HG02852 (cell line): ENCODE data around the gene SCAPER.
"Not testable (repeated sequence)": the region's sequence is repeated elsewhere in the genome, so short reads cannot be mapped to it uniquely, and the experiment has no call there.

ENCODE experiments used
- ATAC-seq: cut with Tn5 transposase; IDR thresholded peaks from one replicate; pipeline ENCODE4 v1.9.1; 2021; ENCODE audit warnings: mild to moderate bottlenecking, moderate library complexity; ENCODE audit not compliant: unreplicated experiment

The SCAPER gene

DNA sequence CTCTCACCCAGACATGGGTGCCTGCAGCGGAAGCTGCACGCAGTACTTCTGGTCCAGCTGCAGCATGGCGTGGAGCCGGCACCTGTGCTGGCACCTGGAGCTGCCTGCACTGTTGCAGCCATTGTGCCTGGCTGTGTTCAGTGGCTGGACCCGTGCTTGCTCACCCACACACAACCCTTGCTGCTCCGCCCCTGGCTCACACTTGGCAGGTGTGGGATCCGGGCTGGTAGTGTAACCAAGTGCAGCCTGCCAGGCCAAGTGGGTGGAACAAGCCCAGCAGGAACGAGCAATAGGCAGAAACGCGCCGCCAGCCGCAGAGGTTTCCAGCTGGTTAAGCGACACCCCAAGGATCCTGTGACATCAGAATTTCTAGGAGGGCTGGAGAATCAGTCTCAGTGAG is 11.2 kb upstream of the SCAPER start:
- ATAC-seq, result no peak

DNA sequence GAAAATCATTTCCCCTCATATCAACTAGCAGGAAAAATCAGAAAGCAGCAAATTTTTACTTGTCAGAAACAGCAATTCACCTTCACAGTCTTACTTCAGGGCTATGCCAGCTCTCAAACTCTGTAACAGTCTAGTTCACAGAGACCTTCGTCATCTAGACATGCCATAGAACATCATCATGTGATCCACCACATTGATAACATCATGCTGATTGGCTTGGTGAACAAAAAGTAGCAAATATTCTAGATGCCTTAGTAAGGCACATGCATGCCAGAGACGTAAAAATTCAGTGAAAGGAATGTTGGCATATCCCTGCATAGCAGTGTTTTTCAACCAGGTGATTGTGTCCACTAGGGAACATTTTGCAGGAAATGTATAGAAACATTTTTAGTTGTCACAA is 8.6 kb upstream of the SCAPER start:
- ATAC-seq, result no peak

DNA sequence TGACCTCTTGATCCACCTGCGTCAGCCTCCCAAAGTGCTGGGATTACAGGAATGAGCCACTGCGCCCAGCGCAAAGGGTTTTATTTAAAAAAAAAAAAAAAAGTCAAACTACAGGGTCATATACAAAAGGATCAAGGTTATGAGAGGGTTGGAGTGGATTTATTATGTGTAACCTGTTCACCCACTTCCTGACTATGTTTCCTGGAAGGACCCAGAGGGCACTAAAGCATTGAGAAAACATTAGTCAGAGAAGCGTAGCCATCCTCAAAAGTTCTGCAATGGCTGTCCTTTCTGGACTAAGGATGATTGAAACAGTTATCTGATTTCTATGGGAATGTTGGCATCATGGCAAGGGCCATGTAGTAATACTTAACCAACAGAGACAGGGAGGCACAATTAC is 7.3 kb upstream of the SCAPER start:
- ATAC-seq, result no peak

DNA sequence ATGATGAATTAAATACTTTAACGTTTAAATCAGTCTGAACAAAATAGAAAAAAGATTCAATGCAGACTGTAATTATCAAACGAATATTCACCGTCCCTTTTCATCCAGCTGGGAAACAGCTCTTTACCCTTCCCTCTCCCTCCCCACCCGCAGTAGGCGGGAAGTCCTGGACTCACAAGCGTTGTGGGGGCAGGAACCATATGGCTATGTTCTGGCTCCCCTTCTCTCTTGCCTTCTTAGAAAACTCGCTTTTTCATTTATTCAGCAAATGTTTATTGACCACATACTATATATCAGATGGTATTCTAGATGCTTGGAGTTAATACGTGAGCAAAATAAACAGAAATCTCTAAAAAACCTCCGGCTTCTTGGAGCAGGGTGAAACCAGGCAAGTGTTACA is 715 bp upstream of the SCAPER start:
- ATAC-seq, result no peak

DNA sequence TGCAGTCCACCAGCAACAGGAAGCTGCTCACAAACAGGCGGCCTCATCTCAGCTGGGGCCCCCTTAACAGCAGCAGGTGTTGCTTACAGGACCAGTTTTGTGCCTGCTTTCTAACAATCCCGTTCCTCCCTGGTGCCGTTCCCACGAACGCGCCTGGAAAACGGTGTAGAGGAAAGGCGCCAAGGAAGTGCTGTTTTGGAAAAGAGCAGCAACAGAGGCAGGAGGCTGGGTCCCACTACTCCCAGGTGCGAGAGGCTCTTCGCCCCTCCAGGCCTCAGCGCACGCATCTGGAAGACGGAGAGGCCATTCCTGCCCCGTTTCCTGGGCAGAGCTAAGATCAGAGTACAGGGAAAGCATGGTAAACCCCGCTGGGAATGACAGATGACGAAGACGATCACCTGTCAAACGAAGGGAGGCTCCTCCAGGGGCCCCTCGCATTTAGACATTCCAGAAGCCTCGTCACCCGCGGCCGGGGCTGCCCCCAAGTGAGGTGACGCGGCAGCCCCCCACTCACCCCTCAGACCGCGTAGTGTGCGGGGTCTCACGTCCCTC is 603 bp downstream of the SCAPER start:
- ATAC-seq, result peak; percentile 24

DNA sequence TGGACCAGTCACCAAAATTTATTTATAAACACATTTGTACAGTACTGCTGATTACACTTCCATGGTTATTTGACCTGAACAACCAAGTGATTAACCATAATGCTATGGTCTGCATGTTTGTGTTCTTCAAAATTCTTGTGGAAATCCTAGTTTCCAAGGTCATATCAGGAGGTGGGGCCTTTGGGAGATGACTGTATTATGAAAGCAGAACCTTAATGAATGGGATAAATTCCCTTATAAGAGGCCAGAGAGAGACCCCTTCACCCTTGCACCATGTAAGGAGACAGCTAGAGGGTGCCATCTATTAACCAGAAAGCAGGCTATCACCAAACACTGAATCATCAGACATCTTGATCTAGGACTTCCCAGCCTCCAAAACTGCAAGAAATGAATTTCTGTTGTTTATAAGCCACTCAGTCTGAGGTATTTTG is 1.9 kb downstream of the SCAPER start:
- no peak for ATAC-seq

DNA sequence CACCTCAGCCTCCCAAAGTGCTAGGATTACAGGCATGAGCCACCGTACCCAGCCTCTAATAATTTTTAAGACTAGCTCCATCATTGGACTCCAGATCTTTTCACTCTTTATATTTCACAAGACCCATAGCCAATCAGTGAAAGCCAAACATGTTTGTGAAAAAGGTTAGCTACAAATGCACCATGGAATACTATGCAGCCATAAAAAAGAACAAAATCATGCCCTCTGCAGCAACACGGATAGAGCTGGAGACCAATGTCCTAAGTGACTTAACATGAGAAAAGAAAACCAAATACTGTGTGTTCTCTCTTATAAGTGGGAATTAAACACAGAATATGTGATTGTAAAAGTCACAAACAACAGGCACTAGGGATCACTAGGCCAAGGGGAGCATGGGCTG is 3.2 kb downstream of the SCAPER start:
- ATAC-seq, result no peak

DNA sequence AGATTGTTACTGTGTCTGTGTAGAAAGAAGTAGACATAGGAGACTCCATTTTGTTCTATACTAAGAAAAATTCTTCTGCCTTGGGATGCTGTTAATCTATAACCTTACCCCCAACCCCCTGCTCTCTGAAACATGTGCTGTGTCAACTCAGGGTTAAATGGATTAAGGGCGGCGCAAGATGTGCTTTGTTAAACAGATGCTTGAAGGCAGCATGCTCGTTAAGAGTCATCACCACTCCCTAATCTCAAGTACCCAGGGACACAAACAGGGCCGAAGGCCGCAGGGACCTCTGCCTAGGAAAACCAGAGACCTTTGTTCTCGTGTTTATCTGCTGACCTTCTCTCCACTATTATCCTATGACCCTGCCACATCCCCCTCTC is 5.2 kb downstream of the SCAPER start:
- ATAC-seq, result not testable (repeated sequence)

DNA sequence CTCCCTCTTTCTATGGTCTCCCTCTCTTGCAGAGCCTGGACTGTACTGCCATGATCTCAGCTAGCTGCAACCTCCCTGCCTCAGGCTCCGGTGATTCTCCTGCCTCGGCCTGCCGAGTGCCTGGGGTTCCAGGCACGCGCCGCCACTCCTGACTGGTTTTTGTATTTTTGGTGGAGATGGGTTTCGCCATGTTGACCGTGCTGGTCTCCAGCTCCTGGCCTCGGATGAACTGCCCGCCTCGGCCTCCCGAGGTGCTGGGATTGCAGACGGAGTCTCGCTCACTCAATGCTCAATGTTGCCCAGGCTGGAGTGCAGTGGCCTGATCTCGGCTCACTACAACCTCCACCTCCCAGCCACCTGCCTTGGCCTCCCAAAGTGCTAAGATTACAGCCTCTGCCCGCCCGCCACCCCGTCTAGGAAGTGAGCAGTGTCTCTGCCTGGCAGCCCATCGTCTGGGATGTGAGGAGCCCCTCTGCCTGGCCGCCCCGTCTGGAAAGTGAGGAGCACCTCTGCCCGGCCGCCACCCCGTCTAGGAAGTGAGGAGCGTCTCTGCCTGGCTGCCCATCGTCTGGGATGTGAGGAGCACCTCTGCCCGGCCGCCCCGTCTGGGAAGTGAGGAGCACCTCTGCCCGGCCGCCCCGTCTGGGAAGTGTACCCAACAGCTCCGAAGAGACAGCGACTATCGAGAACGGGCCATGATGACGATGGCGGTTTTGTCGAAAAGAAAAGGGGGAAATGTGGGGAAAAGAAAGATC is 5.8 kb downstream of the SCAPER start:
- ATAC-seq, result not testable (repeated sequence)

DNA sequence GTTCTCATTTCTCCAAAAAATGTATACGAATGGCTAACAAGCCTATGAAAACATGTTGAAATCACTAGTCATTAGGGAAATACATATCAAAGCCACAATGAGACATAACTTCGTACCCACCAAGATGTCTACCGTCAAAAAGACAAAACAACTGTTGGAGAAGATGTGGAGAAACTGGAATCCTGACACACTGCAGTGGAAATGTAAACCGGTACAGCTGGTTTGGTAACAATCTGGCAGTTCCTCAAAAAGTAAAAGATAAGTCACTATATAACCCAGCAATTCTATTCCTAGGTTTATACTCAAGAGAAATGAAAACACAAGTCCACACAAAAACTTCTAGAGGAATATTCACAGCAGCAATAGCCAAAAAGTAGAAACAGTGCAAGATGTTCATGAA is 7.0 kb downstream of the SCAPER start:
- no peak for ATAC-seq

DNA sequence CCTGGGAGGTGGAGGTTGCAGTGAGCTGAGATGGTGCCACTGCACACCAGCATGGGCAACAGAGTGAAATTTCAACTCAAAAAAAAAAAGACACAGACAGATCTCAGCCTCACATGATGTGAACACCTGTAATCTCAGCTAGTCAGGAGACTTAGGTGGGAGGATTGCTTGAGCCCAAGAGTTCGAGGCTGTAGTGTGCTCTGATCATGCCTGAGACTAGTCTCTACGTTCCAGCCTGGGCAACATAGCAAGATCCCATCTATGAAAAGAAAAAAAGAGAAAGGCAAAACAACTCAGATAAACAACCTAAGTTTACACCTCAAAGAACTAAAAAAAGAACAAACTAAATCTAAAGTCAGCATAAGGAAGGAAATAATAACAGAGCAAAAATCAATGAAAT is 11.0 kb downstream of the SCAPER start:
- ATAC-seq, result no peak

DNA sequence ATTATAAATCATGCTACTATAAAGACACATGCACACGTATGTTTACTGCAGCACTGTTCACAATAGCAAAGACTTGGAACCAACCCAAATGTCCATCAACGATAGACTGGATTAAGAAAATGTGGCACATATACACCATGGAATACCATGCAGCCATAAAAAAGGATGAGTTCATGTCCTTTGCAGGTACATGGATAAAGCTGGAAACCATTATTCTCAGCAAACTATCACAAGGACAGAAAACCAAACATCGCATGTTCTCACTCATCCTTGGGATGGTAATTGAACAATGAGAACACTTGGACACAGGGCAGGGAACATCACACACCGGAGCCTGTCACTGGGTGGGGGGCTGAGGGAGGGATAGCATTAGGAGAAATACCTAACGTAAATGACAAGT is 12.3 kb downstream of the SCAPER start:
- ATAC-seq, result not testable (repeated sequence)

DNA sequence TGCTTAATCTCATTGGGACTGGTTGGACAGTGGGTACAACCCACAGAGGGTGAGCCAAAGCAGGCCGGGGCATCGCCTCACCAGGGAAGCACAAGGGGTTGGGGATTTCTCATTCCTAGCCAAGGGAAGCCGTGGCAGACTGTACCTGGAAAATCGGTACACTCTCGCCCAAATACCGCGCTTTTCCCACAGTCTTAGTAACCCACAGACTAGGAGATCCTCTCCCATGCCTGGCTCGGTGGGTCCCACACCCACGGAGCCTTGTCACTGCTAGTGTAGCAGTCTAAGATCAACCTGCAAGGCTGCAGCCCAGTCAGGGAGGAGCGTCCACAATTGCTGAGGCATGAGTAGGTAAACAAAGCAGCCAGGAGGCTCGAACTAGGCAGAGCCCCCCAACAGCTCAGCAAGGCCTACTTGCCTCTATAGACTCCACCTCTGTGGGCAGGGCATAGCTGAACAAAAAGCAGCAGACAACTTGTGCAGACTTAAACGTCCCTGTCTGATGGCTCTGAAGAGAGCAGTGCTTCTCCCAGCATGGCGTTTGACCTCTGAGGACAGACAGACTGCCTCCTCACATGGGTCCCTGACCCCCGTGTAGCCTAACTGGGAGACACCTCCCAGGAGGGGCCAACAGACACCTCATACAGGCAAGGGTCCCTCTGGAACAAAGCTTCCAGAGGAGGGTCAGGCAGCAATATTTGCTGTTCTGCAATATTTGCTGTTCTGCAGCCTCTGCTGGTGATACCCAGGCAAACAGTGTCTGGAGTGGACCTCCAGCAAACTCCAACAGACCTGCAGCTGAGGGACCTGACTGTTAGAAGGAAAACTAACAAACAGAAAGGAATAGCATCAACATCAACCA is 17.6 kb downstream of the SCAPER start:
- ATAC-seq, result not testable (repeated sequence)

DNA sequence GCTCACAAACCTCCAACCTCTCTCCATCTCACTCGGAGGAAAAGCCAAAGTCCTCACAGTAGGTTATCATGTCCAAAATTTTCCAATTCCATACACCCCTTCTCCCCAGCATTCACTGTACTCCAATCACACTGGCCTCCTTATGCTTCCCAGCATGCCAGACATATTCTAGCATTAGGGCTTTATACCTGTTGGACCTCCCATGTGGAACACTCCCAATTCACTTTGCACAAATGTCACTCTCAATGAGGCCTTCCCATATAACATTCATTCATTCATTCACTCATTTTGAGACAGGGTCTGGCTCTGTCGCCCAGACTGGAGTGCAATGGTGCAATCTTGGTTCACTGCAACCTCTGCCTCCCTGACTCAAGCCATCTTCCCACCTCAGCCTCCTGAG is 19.9 kb downstream of the SCAPER start:
- ATAC-seq, result no peak

DNA sequence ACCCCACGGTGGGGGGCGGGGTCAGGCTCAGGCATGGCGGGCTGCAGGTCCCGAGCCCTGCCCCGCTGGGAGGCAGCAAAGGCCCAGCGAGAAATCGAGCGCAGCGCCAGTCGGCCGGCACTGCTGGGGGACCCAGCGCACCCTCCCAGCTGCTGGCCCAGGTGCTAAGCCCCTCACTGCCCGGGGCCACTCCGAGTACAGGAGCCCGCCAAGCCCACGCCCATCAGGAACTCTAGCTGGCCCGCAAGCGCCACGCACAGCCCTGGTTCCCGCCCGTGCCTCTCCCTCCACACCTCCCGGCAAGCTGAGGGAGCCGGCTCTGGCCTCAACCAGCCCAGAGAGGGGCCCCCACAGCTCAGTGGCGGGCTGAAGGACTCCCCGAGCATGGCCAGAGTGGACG is 29.2 kb downstream of the SCAPER start:
- ATAC-seq, result no peak

DNA sequence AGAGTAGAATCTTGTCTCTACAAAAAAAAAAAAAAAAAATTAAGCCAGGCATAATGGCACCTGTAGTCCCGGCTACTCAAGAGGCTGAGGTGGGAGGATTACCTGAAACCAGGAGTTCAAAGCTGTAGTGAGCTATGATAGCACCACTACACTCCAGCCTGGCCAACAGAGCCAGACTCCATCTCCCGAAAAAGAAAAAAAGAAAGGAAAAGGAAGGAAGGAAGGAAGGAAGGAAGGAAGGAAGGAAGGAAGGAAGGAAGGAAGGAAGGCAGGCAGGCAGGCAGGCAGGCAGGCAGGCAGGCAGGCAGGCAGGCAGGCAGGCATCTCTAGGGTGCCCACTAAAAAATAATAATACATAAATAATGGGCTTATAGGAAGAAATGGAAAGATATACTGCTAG is 32.1 kb downstream of the SCAPER start:
- not testable (repeated sequence) for ATAC-seq

DNA sequence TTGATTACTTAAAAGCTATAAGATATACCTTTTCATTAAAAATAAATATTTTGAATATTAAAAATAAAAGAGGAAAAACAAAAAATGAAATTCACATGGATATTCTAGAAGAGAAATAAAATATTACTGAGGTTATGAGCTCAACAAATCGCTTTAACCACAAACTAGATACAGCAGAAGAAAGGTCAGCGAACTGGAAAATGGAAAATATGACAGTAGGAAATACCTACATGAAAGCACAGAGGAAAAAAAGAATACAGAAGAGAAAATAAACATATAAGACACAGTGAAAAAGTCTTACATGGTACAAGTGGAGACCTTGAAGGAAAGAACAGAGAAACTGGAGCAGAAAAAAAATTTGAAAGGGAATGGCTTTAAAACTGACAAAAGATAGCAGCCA is 33.2 kb downstream of the SCAPER start:
- ATAC-seq, result no peak

DNA sequence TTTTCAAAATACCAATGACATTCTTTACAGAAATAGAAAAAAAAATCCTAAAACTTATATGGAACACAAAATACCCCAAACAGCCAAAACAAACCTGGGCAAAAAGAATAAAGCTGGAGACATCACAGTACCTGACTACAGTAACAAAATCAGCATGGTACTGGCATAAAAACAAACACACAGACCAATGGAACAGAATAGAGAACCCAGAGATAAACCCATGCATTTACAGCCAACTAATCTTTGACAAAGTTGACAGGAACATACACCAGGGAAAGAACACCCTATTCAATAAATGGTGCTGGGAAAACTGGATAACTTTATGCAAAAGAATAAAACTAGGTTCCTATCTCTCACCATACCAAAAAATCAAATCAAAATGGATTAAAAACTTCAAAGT is 36.4 kb downstream of the SCAPER start:
- ATAC-seq, result no peak

DNA sequence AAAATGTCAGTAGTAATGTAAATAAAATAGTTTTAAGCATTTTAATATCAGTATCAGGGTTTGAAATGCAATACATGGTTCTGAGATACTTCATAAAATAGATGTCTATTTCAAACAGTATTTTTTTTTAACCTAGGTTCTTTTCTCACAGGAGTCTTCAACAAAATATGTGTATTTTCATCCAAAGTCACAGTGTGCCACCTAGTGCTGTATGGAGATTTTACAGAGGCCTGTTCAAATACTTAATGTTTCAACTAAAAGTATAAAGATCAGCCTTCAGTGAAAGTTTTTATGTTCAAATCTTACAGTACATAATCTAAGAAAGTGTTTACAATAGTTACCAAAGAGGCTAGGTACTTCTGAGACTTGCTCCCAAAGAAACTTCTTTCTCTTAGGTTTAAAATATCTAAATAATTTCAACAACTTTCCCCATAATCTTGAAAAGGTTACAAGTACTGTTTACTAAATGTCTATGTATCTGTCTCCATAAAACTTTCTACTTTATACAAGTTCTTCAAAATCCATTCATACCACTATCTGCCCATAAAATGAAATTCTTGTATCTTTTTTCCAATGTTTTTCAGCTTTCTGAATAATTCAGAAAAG is 38.3 kb downstream of the SCAPER start:
- no peak for ATAC-seq

DNA sequence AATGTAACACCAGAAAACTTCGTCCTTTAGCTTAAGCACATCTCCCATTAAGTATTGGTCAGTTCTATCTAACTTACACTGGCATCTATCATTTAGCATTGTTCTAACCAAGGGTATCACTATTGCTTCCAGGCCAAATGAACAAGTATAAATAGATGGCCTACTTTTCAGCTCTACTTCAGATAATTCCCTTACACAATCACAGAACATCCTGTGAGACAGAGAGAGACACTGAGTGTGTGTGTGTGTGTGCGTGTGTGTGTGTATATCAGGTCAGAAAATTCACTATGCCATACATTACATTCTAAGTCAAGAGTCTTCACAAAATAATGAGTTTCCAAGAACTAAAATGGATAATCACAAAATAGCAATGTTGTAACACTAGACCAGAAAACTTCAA is 39.1 kb downstream of the SCAPER start:
- no peak for ATAC-seq

DNA sequence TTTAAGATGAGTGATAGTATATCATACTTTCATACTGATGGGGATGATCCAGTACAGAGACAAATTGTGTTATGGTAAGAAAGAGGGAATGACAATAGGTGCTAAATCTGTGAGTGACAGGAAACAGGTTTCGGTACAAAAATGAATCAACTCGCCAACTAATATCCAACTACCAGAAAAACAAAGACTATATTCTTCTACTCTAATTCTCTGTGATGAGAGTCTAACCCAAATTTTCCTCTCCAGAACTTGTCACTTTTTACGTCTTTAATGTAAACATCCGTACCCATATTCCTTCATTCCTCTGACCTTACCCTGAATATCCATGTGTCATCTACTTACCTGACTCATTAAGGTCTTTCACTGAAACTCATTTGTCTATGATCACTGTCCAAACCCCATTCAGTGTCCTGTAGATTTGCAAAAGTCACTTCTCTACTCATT is 39.6 kb downstream of the SCAPER start:
- no peak for ATAC-seq

DNA sequence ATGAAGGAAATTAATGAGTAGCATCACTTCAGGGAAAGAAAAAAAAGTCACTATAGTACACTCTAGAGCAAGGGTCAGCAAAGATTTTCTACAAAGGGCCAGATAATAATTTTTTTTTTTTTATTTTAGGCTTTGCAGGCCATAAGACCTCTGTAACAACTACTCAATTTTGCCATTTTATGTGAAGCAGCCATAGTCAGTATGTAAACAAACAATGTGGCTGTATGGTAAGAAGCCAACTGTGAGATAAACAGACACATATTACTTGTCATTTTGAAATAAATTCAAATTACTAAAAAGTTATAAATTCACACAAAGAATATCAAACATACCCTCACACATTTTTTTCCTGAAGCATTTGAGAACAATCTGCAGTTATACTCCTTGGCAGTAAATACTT is 40.6 kb downstream of the SCAPER start:
- ATAC-seq, result no peak
